Superior temporal gyrus (tissue), 1 donor: ENCODE measurements around the gene PLCD1.

Experiments used
- DNase-seq: peaks from one replicate; pipeline ENCODE4 v3.0.0-alpha.2; 2016; ENCODE audit errors: extremely low spot score

Gene PLCD1

GRCh38 chr3:38016847-38017444 is 12.5 kb downstream of the PLCD1 start:
- no peak for DNase-seq

- DNase-seq = no peak
Measured at GRCh38 chr3:38016410-38016809, 13.0 kb downstream of the PLCD1 start.

GRCh38 chr3:38015984-38016383 is 13.5 kb downstream of the PLCD1 start:
- no peak for DNase-seq

GRCh38 chr3:38015485-38015884 is 14.0 kb downstream of the PLCD1 start:
- DNase-seq = no peak

GRCh38 chr3:38011111-38011510 is 18.3 kb downstream of the PLCD1 start:
- no peak for DNase-seq

GRCh38 chr3:38009807-38010591 is 19.4 kb downstream of the PLCD1 start:
- no peak for DNase-seq

GRCh38 chr3:38008971-38009580 is 20.4 kb downstream of the PLCD1 start:
- no peak for DNase-seq

GRCh38 chr3:38008191-38008701 is 21.2 kb downstream of the PLCD1 start:
- no peak for DNase-seq

- DNase-seq = no peak
Measured at GRCh38 chr3:38007754-38008090, 21.7 kb downstream of the PLCD1 start.

- no peak for DNase-seq
Measured at GRCh38 chr3:38006445-38006995, 22.9 kb downstream of the PLCD1 start.

GRCh38 chr3:38006031-38006430 is 23.4 kb downstream of the PLCD1 start:
- DNase-seq = no peak

GRCh38 chr3:38005076-38006020 is 24.1 kb downstream of the PLCD1 start:
- peak; percentile 94 for DNase-seq

GRCh38 chr3:38004415-38005075 is 24.9 kb downstream of the PLCD1 start:
- peak; percentile 94 for DNase-seq

- no peak for DNase-seq
Measured at GRCh38 chr3:38003817-38004414, 25.5 kb downstream of the PLCD1 start.

GRCh38 chr3:38003371-38003816 is 26.0 kb downstream of the PLCD1 start:
- DNase-seq = peak; percentile 85

GRCh38 chr3:38002940-38003339 is 26.5 kb downstream of the PLCD1 start:
- no peak for DNase-seq

GRCh38 chr3:38002291-38002876 is 27.1 kb downstream of the PLCD1 start:
- no peak for DNase-seq

GRCh38 chr3:38001456-38002081 is 27.9 kb downstream of the PLCD1 start:
- no peak for DNase-seq

GRCh38 chr3:38000965-38001455 is 28.4 kb downstream of the PLCD1 start:
- peak; percentile 61 for DNase-seq
